Head of caudate nucleus (tissue), 42 donors: ENCODE measurements around the gene CD84.
"Not testable (repeated sequence)": the region's sequence is repeated elsewhere in the genome, so short reads cannot be mapped to it uniquely, and the experiment has no call there.

Experiments
- DNase-seq, 42 donors: peaks; one replicate each; pipeline versions ENCODE4 v3.0.0 to v3.0.0-alpha.2; 2020 to 2021; ENCODE audit warnings: mixed read lengths in 7 of 42
- intact Hi-C: fragments of 100-400 bp; cut with DNase I; formaldehyde crosslinking; loops from one replicate; pipeline ENCODE4 v1.15.0; 2022

CD84 gene

DNA sequence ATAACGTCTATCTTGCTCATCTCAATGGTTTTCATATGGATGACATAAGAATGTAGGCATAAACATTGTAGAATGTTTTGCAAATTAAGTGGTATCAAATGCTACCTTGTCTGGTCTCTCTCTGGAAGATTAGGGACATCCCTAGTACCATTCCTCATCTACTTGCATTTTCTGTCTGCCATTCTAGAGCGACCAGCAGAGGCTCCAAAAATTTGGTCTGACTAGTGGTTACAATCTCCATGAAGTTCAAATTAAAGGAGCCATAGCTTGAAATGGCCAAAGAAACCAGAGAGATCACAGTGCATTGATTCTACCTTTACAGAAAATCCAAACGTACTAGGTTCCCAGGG is 1.1 kb downstream of the CD84 start:
- no peak for DNase-seq
- intact Hi-C loops: no loop called here

DNA sequence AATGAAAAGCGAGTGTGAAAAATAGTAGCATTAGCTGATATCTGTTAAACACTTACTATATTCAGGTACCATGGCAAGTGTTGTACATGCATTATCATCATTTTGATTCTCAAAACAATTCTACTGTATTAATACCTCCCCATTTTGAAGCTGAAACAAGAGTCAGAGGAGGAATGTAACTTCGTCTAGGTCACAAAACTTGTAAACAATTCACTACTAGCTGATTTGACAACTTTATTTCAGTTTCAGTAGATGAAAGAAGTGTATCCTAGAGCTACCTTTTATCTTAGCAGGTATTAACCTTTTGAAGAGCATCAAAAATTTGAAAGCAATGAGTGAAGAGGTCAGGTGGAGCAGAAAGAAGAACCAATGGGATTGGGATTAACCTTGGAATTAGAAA is 1.6 kb downstream of the CD84 start:
- intact Hi-C loops: no loop called here
- no peak for DNase-seq

DNA sequence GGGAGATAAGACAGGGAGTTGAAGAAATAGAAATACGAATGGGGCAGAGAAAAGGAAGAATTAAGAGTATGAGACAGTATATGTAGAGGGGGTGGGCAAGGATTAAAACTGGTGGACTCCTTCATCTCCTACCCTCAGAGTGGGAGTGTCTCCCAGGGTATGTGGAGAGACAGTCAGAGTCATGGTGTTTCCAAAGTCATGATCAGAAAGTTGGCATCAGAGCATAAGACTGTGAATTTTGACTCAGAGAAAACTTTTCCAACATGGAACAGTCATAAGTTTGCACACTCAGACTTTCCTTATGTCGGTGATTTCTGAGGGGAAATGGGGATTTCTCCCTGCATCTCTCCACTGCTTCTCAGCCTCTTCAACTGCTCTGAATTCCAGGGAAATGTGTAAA is 2.4 kb downstream of the CD84 start:
- intact Hi-C loops: no loop called here
- no peak for DNase-seq

DNA sequence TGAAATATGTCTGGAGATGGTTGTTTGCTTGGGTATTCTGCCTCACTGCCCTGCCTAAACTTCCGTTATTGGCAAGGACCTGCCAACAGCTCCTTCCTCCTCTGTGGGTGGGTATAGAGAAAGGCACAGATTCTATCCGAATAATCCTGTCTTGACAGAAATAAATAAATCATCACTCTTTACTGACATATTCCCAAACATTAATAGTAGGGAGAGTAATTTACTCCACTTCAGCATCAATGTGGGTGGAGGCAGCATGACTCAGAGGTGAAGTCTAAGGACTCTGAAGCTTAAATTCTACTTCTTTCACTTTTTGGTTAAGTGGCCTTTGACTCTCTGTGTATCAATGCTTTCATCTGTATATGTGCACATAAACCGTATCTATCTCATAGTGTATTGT is 2.9 kb downstream of the CD84 start:
- peak in 3 of 42 donors; percentile 4 to 41 (median 29) for DNase-seq
- intact Hi-C loops: no loop called here

DNA sequence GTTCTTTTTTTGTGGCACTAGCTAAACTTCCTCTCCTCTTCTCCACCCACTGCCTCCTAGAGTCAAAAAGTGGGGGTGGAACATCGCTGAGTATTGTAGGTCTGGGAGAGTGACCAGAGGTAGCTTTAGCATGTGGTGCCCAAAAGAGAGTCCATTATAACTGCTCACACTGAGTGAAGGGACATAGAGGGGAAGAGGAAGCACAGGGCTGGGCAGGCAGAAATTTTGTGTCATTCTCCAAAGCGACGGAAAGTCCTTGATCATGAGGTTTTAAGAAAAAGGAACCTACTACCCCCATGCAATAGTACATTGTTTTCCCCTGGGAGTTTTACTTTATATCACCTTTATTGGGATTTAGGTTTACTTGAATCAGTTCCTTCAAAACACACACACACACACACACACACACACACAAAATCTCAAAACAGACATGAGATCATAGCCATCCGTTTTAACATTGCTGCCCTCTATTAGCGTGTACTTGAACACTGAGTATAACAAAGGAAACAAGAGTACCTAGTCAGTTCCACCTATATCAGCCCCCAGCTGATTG is 4.1 kb downstream of the CD84 start:
- intact Hi-C loops: no loop called here
- peak in 11 of 42 donors; percentile 5 to 44 (median 15) for DNase-seq

DNA sequence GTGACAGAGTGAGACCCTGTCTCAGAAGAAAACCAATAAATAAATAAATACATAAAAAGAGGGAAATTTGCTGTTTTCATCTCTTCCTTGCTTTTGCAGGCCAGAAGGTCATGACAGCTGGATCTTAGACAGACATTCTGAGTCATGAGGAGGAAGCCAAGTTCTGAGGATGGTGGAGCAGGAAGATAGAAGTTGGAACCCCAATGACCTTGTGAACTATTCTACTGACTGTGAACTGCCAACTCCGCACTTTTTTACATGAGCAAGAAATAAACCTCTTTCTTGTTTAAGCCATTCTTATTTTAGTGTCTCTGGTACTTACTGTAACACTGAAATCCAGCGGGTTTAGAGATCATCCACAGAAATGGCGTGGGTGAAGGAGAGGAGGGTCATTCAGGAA is 8.5 kb downstream of the CD84 start:
- intact Hi-C loops: no loop called here
- DNase-seq: no peak

DNA sequence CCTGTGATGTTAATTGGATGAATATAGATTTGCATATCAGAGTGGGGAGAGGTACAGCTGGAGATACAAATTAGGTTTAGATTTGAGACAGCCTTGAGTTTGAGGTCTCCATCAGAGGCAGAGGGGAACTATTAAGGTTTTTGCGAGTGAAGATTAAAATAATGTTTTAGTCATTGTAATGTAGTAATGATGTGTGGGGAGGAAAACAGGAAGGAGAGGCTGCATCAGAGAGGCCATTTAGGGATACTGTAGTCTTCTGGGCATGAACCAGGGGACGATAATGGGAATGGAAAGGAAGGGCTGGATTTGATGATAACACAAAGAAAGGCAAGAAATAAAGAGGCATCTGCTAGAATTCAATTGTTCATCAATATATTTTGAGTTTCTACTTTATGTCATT is 9.5 kb downstream of the CD84 start:
- DNase-seq: no peak
- intact Hi-C loops: no loop called here

DNA sequence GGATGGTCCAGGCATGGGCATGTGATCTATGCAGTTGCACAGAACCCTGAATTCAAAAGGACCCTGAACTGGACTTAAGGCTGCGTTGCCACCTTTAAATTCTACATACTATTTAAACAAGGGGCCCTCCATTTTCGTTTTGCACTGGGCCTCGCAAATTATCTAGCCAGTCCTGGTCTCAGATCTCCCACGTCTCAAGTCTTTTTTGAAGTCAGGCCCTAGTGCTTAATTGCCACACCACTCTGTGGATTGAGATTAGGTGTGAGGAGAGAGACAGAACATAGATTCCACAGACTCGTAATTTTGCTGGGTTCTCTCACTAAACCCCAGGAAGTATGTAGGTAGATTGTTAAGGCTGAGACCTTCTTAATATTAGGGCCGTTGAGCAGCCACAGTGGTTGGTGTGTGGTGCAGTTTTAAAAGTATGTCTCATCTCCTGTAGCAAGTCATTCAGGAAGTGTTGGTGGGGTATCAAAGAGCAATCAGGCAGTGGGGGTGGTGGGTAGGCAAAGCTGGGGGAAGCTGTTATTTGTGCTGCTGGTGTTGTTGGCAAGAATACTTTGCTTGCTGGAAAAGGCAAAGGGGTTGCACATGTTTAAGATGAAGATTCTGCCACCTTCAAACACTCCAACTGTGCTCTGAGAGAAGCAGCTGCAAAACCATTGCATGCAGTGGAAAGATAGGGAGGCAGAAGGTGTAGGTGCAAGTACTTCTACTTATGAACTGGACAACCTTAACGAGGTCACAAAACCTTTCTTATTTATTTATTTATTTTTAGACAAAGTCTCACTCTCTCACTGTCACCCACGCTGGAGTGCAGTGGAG is 11.2 kb downstream of the CD84 start:
- no peak for DNase-seq
- intact Hi-C loops: no loop called here

DNA sequence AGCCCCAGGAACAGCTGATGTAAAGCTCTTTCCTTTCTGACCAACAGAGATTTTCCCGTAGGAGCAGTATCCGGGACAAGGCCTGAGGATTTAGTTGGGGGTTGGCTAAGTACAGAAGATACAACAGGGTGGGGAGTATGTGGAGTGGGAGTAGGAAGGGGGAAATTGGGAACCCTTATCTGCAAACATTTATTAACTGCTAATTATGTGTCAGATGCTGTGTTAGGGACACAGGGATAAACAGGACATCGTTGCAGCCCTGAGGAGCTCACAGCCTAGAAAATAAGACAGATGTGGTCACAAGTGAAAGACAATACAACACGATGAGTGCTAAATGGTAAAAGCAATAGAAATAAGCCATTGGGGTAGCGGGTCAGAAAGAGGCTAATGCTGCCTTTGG is 12.0 kb downstream of the CD84 start:
- intact Hi-C loops: no loop called here
- DNase-seq: no peak

DNA sequence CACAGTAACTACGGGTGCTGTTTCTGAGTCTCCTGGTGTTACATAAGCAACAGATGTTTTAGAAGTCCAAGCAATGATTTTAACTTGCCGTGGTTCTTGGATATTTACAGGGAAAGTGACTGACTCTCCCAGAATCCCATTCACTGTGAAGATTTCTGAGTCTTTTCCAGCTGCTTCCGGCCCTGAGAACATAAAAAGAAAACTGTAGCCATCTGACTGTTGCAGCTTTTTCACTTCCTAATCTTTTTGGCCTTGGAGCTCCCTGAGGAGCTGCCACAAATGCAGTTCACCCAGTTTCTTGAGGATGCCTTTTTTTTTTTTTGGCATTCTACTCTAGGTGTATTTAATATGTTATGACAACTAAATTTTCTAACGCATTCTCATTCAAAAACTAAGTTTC is 13.7 kb downstream of the CD84 start:
- no peak for DNase-seq
- intact Hi-C loops: no loop called here

DNA sequence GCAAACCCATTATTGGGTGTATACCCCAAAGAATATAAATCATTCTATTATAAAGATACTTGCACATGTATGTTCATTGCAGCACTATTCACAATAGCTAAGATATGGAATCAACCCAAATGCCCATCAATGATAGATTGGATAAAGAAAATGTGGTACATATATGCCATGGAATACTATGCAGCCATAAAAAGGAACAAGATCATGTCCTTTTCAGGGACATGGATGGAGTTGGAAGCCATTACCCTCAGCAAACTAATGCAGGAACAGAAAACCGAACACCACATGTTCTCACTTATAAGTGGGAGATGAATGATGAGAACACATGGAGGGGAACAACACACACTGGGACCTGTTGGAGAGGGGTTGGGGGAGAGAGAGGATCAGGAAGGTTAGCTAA is 16.1 kb downstream of the CD84 start:
- DNase-seq, intact Hi-C loops: not testable (repeated sequence)

DNA sequence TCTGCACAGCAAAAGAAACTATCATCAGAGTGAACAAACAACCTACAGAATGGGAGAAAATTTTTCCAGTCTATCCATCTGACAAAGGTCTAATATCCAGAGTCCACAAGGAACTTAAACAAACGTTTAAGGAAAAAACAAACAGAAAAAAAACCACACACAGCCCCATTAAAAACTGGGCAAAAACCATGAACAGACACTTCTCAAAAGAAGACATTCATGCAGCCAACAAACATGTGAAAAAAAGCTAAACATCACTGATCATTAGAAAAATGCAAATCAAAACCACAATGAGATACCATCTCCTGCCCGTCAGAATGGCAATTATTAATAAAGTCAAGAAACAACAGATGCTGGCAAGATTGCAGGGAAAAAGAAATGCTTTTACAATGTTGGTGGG is 16.6 kb downstream of the CD84 start:
- DNase-seq, intact Hi-C loops: not testable (repeated sequence)

DNA sequence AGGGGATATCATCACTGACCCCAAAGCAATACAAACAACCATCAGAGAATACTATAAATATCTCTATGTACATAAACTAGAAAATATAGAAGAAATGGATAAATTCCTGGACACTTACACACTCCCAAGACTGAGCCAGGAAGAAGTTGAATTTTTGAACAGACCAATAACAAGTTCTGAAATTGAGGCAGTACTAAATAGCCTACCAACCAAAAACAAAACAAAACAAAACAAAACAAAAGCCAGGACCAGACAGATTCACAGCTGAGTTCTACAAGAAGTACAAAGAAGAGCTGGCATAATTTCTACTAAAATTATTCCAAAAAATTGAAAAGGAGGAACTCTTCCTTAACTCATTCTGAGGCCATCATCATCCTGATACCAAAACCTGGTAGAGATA is 18.5 kb downstream of the CD84 start:
- intact Hi-C loops: no loop called here
- DNase-seq: no peak

DNA sequence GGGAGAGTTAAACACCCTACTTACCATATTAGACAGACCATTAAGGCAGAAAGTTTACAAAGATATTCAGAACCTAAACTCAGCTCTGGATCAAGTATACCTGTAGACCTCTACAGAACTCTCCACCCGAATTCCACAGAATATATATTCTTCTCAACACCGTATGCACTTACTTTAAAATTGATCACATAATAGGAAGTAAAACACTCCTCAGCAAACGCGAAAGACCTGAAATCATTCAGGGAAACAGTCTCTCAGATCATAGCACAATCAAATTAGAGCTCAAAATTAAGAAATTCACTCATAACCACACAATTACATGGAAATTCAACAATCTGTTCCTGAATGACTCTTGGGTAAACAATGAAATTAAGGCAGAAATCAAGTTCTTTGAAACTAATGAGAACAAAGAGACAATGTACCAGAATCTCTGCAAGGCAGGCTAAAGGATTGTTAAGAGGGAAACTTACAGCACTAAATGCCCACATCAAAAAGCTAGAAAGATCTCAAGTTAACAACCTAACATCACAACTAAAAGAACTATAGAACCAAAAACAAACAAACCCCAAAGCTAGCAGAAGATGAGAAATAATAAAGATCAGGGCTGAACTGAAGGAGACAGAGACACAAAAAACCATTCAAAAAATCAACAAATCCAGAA is 19.1 kb downstream of the CD84 start:
- intact Hi-C loops: no loop called here
- no peak for DNase-seq

DNA sequence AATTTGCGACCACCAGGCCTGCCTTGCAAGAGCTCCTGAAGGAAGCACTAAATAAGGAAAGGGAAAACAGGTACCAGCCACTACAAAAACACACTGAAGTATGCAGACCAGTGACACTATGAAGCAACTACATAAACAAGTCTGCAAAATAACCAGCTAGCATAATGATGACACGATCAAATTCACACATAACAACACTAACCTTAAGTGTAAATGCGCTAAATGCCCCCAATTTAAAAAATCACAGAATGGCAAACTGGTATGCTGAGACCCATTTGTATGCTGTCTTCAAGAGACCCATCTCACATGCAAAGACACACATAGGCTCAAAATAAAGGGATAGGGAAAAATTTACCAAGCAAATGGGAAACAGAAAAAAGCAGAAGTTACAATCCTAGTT is 19.9 kb downstream of the CD84 start:
- DNase-seq, intact Hi-C loops: not testable (repeated sequence)

DNA sequence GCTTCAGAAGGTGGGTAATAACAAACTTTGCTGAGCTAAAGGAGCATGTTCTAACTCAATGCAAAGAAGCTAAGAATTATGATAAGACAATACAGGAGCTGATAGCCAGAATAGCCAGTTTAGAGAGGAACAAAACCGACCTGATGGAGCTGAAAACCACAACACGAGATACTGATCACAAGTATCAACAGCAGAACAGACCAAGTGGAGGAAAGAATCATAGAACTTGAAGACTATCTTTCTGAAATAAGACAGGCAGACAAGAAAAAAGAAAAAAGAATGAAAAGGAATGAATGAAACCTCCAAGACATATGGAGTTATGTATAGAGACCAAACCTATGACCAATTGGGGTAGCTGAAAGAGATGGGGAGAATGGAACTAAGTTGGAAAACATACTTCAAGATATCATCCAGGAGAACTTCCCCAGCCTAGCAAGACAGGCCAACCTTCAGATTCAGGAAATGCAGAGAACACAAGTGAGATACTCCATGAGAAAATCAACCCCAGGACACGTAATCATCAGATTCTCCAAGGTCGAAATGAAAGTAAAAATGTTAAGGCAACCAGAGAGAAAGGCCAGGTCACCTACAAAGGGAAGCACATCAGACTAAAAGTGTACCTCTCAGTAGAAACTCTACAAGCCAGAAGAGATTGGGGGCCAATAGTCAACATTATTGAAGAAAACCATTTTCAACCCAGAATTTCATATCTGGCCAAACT is 20.5 kb downstream of the CD84 start:
- DNase-seq: no peak
- intact Hi-C loops: no loop called here

DNA sequence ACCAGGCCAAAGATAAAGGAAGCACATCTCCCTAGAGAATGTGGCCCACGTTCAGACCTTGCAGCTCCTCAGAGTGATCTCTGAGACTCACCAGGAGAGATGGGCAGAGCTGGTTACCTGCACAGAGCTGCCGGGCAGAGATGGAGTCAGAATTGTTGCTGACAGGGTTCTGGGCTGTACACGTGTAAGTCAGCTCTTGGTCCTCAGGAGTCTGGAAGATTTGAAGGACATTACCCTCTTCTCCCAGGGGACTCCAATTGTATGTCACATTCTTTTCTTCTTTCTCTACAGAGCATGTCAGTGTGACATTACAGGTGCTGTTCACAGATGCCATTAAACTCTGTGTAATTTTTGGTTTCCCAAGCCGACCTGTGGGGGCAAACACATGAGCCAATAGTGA is 25.5 kb downstream of the CD84 start:
- intact Hi-C loops: no loop called here
- DNase-seq: no peak

DNA sequence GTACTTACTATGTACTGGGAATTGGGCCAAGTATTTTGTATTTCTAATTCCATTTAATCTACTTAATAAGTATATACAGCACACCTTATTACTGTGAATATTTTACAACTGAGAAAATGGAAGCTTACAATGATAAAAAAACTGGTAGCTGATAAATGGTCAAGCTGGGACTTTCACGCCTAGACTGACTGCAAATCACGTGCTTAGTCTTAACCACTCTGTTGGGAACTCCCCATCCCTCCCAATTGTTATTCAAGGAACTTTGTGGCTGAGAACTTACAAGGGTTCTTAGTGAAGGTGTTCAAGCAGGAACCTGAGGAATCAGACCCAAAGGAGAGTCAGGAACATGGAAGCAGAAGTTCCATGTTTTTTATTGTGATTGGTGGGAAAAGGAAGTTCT is 26.9 kb downstream of the CD84 start:
- intact Hi-C loops: no loop called here
- no peak for DNase-seq

DNA sequence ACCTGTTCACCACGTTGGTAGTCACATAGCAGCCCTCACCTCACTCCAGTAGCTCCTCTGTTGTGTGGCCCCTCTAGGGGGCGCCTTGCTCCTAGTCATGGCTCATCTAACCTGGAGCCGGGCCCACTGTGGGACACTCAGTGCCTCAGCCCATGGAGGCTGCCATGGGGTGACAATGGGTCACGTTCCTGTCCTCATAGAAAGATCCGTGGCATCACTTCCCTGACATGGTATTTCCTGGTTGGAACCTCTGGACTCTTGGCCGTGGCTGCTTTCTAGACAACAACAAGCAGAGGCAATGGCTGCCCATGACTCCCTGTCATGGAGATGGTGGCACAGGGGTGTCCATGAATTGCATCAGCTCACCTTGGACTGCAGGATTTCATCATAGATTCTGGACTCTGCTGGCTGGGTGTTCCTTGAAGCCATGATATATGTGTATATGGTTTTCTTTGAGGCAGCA is 28.7 kb downstream of the CD84 start:
- DNase-seq: peak in 1 of 42 donors; percentile 15
- intact Hi-C loops: no loop called here

DNA sequence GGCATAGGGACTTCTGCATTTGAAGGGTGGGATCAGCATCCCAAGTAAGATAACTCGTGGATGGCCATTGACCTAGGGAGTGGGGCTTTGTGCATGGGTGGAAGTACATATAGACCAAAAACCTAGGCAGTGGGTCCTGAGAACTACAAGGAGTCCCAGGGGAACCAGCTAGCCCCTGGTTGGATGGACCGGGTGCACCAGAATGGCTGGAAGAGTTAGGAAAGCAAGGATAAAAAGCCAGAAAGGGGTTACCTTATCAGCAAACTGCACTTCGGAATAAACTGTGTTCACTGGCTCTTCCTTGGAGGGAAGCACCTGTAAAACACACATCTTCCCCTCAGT is 29.7 kb downstream of the CD84 start:
- no peak for DNase-seq
- intact Hi-C loops: no loop called here
